Tibial nerve (tissue), 4 donors: ENCODE data around the gene SEM1. TPM values are rescaled to one million over a fixed set of nuclear protein-coding genes. Genes with fewer than 3 reads are reported as not detected.
A peak's percentile ranks its signal among the peaks of the same experiment; 100 is the strongest.

Experiments
- DNase-seq, 2 donors: peaks; one replicate each; pipeline ENCODE4 v3.0.0-alpha.2; 2019; ENCODE audit warnings: low spot score in 2 of 2
- H3K27ac ChIP-seq, 4 donors: fragments of 200-600 bp; sonication (generic) in 3 of 4; one replicate each; pipeline ENCODE4 v1.5.1; 2017 to 2019; ENCODE audit warnings: mild to moderate bottlenecking in 1 of 4
- H3K27me3 ChIP-seq, 2 donors: fragments of 200-600 bp; sonication (generic) in 1 of 2; one replicate each; pipeline versions ENCODE4 v1.5.1 to v1.6.0; 2017 to 2019
- H3K36me3 ChIP-seq, 3 donors: fragments of 200-600 bp; sonication (generic); one replicate each; pipeline ENCODE4 v1.5.1; 2018 to 2019
- H3K4me1 ChIP-seq, 4 donors: fragments of 200-600 bp; sonication (generic) in 3 of 4; one replicate each; pipeline ENCODE4 v1.5.1; 2017 to 2019
- H3K4me3 ChIP-seq, 4 donors: fragments of 200-600 bp; sonication (generic) in 3 of 4; one replicate each; pipeline ENCODE4 v1.5.1; 2017 to 2019; ENCODE audit warnings: mild to moderate bottlenecking in 1 of 4, moderate library complexity in 1 of 4
- H3K9me3 ChIP-seq, 4 donors: fragments of 200-600 bp; sonication (generic) in 3 of 4; one replicate each; pipeline ENCODE4 v1.5.1; 2017 to 2019
- EP300 ChIP-seq, 2 donors: sonication (generic); formaldehyde crosslinking; IDR thresholded peaks; one replicate each; pipeline ENCODE4 v1.6.1; 2017; ENCODE audit warnings: antibody characterized with exemption in 2 of 2, mild to moderate bottlenecking in 1 of 2
- POLR2A ChIP-seq, 2 donors: fragments of 450-650 bp; IDR thresholded peaks; one replicate each; pipeline ENCODE4 v1.6.1; 2017; ENCODE audit warnings: antibody characterized with exemption in 2 of 2, mild to moderate bottlenecking in 2 of 2, moderate library complexity in 2 of 2
- WGBS, 2 donors: methylation state at CpG; one replicate each; pipeline ENCODE4 v1.1.5; 2018; 5-methylcytosine and 5-hydroxymethylcytosine counted together
- total RNA-seq, 4 donors: library from RNA; depleted of rRNA; stranded (reverse); fragments of >200 nt; gene quantifications; one replicate each; pipeline ENCODE4 v1.1.0, GENCODE V29; 2016
- TF ChIP-seq, protein P1 (sequence below), 5 experiments: fragments of 200-600 bp in 3 of 5; fragments of 450-650 bp in 2 of 5; sonication (generic) in 3 of 5; IDR thresholded peaks; one replicate each; pipeline ENCODE4 v1.5.1; 2016 to 2019; ENCODE audit warnings: antibody characterized with exemption in 5 of 5, mild to moderate bottlenecking in 3 of 5, moderate library complexity in 2 of 5

SEM1 gene
- total RNA-seq, 4 donors from 2014 or later = 15.1 to 24.3 (median 16.9) TPM

- TF ChIP-seq POLR2A (IDR thresholded peaks at IDR 0.05) = no peak
- TF ChIP-seq EP300 (IDR thresholded peaks at IDR 0.05) = no peak
- TF ChIP-seq, protein P1, sequence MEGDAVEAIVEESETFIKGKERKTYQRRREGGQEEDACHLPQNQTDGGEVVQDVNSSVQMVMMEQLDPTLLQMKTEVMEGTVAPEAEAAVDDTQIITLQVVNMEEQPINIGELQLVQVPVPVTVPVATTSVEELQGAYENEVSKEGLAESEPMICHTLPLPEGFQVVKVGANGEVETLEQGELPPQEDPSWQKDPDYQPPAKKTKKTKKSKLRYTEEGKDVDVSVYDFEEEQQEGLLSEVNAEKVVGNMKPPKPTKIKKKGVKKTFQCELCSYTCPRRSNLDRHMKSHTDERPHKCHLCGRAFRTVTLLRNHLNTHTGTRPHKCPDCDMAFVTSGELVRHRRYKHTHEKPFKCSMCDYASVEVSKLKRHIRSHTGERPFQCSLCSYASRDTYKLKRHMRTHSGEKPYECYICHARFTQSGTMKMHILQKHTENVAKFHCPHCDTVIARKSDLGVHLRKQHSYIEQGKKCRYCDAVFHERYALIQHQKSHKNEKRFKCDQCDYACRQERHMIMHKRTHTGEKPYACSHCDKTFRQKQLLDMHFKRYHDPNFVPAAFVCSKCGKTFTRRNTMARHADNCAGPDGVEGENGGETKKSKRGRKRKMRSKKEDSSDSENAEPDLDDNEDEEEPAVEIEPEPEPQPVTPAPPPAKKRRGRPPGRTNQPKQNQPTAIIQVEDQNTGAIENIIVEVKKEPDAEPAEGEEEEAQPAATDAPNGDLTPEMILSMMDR (IDR thresholded peaks at IDR 0.05) = no peak
- Histone ChIP-seq H3K4me1 (no peaks in the 10 kb centered on the region), H3K27ac (no peak overlapping the region), H3K36me3 (no peaks in the 10 kb centered on the region), H3K27me3 (peaks cover 0 to 5% of the 10 kb centered on the region in 2 donors), H3K9me3 (no peaks in the 10 kb centered on the region), H3K4me3 (no peak overlapping the region)
- WGBS, 2 donors = 73 to 78% methylated on average over 3 of the region's 3 CpGs
- no peak for DNase-seq
Observed at GRCh38 chr7:96718107-96719003, 8.7 kb upstream of the SEM1 start.

- Histone ChIP-seq H3K36me3 (no peaks in the 10 kb centered on the region), H3K4me3 (no peak overlapping the region), H3K27me3 (peaks cover 0 to 5% of the 10 kb centered on the region in 2 donors), H3K4me1 (peaks cover 0 to 13% (median 10%) of the 10 kb centered on the region in 4 donors), H3K27ac (no peak overlapping the region), H3K9me3 (peaks cover 0 to 5% (median 0%) of the 10 kb centered on the region in 4 donors)
- TF ChIP-seq EP300 (IDR thresholded peaks at IDR 0.05) (no peak), POLR2A (IDR thresholded peaks at IDR 0.05) (no peak)
- TF ChIP-seq, protein P1 (IDR thresholded peaks at IDR 0.05) = no peak
- WGBS, 2 donors = 86 to 100% methylated on average over 2 to 3 of the region's 3 CpGs
- no peak for DNase-seq
Observed at GRCh38 chr7:96713037-96713436, 3.4 kb upstream of the SEM1 start.

GRCh38 chr7:96710544-96710943, 898 bp upstream of the SEM1 start:
- H3K4me1 ChIP-seq = peaks cover 0 to 28% (median 15%) of the 10 kb centered on the region in 4 donors
- 89 to 94% methylated on average over 2 of the region's 2 CpGs for WGBS, 2 donors
- peaks cover 0 to 5% of the 10 kb centered on the region in 2 donors for H3K27me3 ChIP-seq
- no peak overlapping the region for H3K4me3 ChIP-seq
- H3K36me3 ChIP-seq = no peaks in the 10 kb centered on the region
- peaks cover 0 to 5% (median 0%) of the 10 kb centered on the region in 4 donors for H3K9me3 ChIP-seq
- no peak overlapping the region for H3K27ac ChIP-seq
- no peak for DNase-seq
- no peak for TF ChIP-seq EP300 (IDR thresholded peaks at IDR 0.05)
- TF ChIP-seq, protein P1 (IDR thresholded peaks at IDR 0.05) = no peak
- no peak for TF ChIP-seq POLR2A (IDR thresholded peaks at IDR 0.05)

DNA sequence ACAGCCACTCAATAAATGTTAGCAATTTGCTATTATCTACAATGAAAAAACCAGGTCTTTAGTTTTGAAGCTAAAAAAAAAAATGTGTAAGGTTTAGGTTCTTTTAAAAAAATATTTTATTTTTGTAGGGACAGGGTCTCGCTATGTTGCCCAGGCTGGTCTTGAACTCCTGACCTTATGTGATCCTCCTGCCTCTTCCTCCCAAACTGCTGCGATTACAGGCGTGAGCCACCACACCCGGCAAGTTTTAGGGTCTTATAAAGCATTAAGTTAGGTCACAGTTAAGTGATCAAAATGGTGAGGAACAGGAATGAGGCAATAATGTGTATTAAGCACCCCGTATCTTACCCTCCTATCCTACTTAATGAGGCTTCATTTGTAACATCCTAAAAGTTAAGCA, 774 bp downstream of the SEM1 start:
- H3K4me1 ChIP-seq = peaks cover 0 to 37% (median 15%) of the 10 kb centered on the region in 4 donors
- peak overlapping the region in 3 of 4 donors; percentile 83 to 91 (median 90) for H3K27ac ChIP-seq
- TF ChIP-seq POLR2A (IDR thresholded peaks at IDR 0.05) = no peak
- TF ChIP-seq EP300 (IDR thresholded peaks at IDR 0.05) = no peak
- TF ChIP-seq, protein P1 (IDR thresholded peaks at IDR 0.05) = no peak
- 53 to 60% methylated on average over 5 of the region's 5 CpGs for WGBS, 2 donors
- peaks cover 0 to 5% (median 0%) of the 10 kb centered on the region in 4 donors for H3K9me3 ChIP-seq
- DNase-seq = no peak
- peak overlapping the region; percentile 60 to 84 (median 75) for H3K4me3 ChIP-seq
- no peaks in the 10 kb centered on the region for H3K36me3 ChIP-seq
- H3K27me3 ChIP-seq = no peaks in the 10 kb centered on the region
